Left lung (tissue), 10 donors: ENCODE results near the gene NT5DC4. TPM values are rescaled to one million over a fixed set of nuclear protein-coding genes. Genes with fewer than 3 reads are reported as not detected.
A peak's percentile ranks its signal among the peaks of the same experiment; 100 is the strongest.

Source experiments
- ATAC-seq: fragments of 200-7000 bp; cut with Tn5 transposase; one replicate; pipeline ENCODE4 v1.9.1; 2020; ENCODE audit warnings: moderate library complexity
- DNase-seq, 4 donors: peaks; one replicate each; pipeline ENCODE4 v3.0.0-alpha.2; 2013 to 2020
- H3K27ac ChIP-seq, 2 donors: fragments of 200-600 bp; sonication (generic) in 1 of 2; one replicate each; pipeline versions ENCODE4 v1.5.0 to v1.8.0; 2020 to 2021
- H3K27me3 ChIP-seq, 2 donors: fragments of 200-600 bp; sonication (generic) in 1 of 2; one replicate each; pipeline versions ENCODE4 v1.5.0 to v1.8.0; 2020 to 2021
- H3K36me3 ChIP-seq, 2 donors: fragments of 200-600 bp; sonication (generic) in 1 of 2; one replicate each; pipeline versions ENCODE4 v1.5.0 to v1.8.0; 2020 to 2021
- H3K4me1 ChIP-seq, 2 donors: fragments of 200-600 bp; one replicate each; pipeline ENCODE4 v1.8.0; 2021
- H3K4me3 ChIP-seq, 2 donors: fragments of 200-600 bp; sonication (generic) in 1 of 2; one replicate each; pipeline versions ENCODE4 v1.5.0 to v1.8.0; 2020 to 2021; ENCODE audit warnings: mild to moderate bottlenecking in 1 of 2
- H3K9me3 ChIP-seq, 2 donors: fragments of 200-600 bp; sonication (generic) in 1 of 2; one replicate each; pipeline versions ENCODE4 v1.5.0 to v1.8.0; 2020 to 2021
- CTCF ChIP-seq, 2 donors: fragments of 200-600 bp; sonication (generic) in 1 of 2; IDR thresholded peaks; one replicate each; pipeline versions ENCODE4 v1.5.0 to v1.8.0; 2021; ENCODE audit warnings: antibody characterized with exemption in 2 of 2
- intact Hi-C, 2 donors: fragments of 100-400 bp; cut with DNase I; formaldehyde crosslinking; loops; one replicate each; pipeline versions ENCODE4 v1.11.2 to v1.14.2; 2022
- polyA plus RNA-seq, 6 donors: library from polyadenylated mRNA; unstranded; fragments of 120-200 nt; gene quantifications; one replicate each; pipeline ENCODE4 v1.2.1, GENCODE V29; 2013; ENCODE audit not compliant: insufficient read length in 6 of 6
- total RNA-seq, 2 donors: library from RNA; stranded (reverse); fragmentation: NEBNext Ultra II Directional; extraction: Animal tissue kit (Norgen Biotek cat#: 25700); gene quantifications; one replicate each; pipeline ENCODE4 v1.2.1, GENCODE V29; 2021
- donor health status: DM: no; HTN: yes; CAD: no.
- donor health status: DM: no; HTN: no; CAD: no.

The NT5DC4 gene
- total and polyA plus RNA-seq, 8 donors = 0.08 to 1.1 (median 0.38) TPM; not detected in 4

- TF ChIP-seq CTCF (IDR thresholded peaks at IDR 0.05) = no peak
- H3K27ac ChIP-seq = no peak overlapping the region
- ATAC-seq (no peak), DNase-seq (no peak)
- peaks cover 0 to 72% of the 10 kb centered on the region in 2 donors for H3K4me1 ChIP-seq
- H3K4me3 ChIP-seq = no peak overlapping the region
- intact Hi-C loops = no loop called here
- no peaks in the 10 kb centered on the region for H3K9me3 ChIP-seq
- no peaks in the 10 kb centered on the region for H3K27me3 ChIP-seq
- no peaks in the 10 kb centered on the region for H3K36me3 ChIP-seq
Measured at GRCh38 chr2:112686348-112687217, 34.2 kb upstream of the NT5DC4 start.

- DNase-seq = no peak
- no peak for ATAC-seq
- Histone ChIP-seq H3K27ac (no peak overlapping the region), H3K4me1 (peaks cover 0 to 72% of the 10 kb centered on the region in 2 donors), H3K27me3 (no peaks in the 10 kb centered on the region), H3K9me3 (no peaks in the 10 kb centered on the region), H3K36me3 (no peaks in the 10 kb centered on the region), H3K4me3 (no peak overlapping the region)
- intact Hi-C loops = no loop called here
- no peak for TF ChIP-seq CTCF (IDR thresholded peaks at IDR 0.05)
Measured at GRCh38 chr2:112687522-112687921, 33.3 kb upstream of the NT5DC4 start.

- ATAC-seq (no peak), DNase-seq (no peak)
- H3K36me3 ChIP-seq = no peaks in the 10 kb centered on the region
- H3K4me1 ChIP-seq = peaks cover 0 to 72% of the 10 kb centered on the region in 2 donors
- intact Hi-C loops = no loop called here
- H3K9me3 ChIP-seq = no peaks in the 10 kb centered on the region
- TF ChIP-seq CTCF (IDR thresholded peaks at IDR 0.05) = no peak
- H3K4me3 ChIP-seq = no peak overlapping the region
- H3K27me3 ChIP-seq = no peaks in the 10 kb centered on the region
- no peak overlapping the region for H3K27ac ChIP-seq
Measured at GRCh38 chr2:112688086-112688880, 32.5 kb upstream of the NT5DC4 start.

DNA sequence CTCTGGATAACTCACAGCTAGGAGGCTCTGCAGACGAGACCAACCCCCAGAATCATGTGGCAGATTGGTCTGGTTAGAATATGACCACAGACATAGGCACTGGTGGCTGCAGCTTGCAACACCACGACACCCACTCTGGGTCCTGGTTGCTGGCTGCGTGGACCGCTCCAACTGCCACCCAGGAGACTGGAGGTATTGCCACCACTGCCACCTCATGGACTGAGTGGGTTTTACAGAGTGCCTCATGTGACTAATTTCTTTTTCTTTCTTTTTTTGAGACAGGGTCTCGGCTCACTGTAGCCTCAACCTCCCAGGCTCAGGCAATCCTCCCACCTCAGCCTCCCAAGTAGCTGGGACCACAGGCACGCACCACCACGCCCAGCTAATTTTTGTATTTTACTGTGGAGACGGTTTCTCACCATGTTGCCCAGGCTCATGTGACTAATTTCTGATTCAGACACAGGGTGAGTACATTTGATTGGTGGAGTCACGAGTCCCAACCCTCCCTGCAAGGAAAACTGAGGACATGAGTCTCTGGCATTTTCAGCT, 29.9 kb upstream of the NT5DC4 start:
- Histone ChIP-seq H3K4me3 (no peak overlapping the region), H3K36me3 (no peaks in the 10 kb centered on the region), H3K27ac (peak overlapping the region in 1 of 2 donors; percentile 74), H3K4me1 (peaks cover 0 to 55% of the 10 kb centered on the region in 2 donors), H3K9me3 (no peaks in the 10 kb centered on the region), H3K27me3 (no peaks in the 10 kb centered on the region)
- peak; percentile 65 to 66 for TF ChIP-seq CTCF (IDR thresholded peaks at IDR 0.05)
- ATAC-seq (peak; percentile 89), DNase-seq (peak in 3 of 4 donors; percentile 32 to 89 (median 82))
- intact Hi-C loops = no loop called here

- no peak for TF ChIP-seq CTCF (IDR thresholded peaks at IDR 0.05)
- intact Hi-C loops = no loop called here
- no peak for ATAC-seq
Measured at GRCh38 chr2:112691881-112692281, 28.9 kb upstream of the NT5DC4 start.

More at GRCh38 chr2:112691881-112692281, 28.9 kb upstream of the NT5DC4 start:
- DNase-seq = peak in 1 of 4 donors; percentile 30
- Histone ChIP-seq H3K36me3 (no peaks in the 10 kb centered on the region), H3K9me3 (no peaks in the 10 kb centered on the region), H3K27ac (peak overlapping the region in 1 of 2 donors; percentile 74), H3K4me1 (peaks cover 0 to 46% of the 10 kb centered on the region in 2 donors), H3K4me3 (no peak overlapping the region), H3K27me3 (no peaks in the 10 kb centered on the region)
